A172 (cell line): ENCODE data around the gene INF2. TPM values are rescaled to one million over a fixed set of nuclear protein-coding genes. Genes with fewer than 3 reads are reported as not detected.
"Not testable (repeated sequence)": the region's sequence is repeated elsewhere in the genome, so short reads cannot be mapped to it uniquely, and the experiment has no call there.

Experiments used
- DNase-seq: peaks from one replicate; pipeline ENCODE4 v3.0.0-alpha.2; 2015; ENCODE audit warnings: low spot score
- total RNA-seq: library from RNA; depleted of rRNA; stranded (reverse); fragments of >200 nt; shearing (Covaris generic); gene quantifications from 2 replicates; pipeline ENCODE4 v1.2.3, GENCODE V29; 2014; rRNA removed

The INF2 gene
- 93.1 and 98.0 TPM in 2 replicates for total RNA-seq

GRCh38 chr14:104689109-104689880 is at the start of gene INF2:
Gene INF2 (plus strand): TSS chr14:104689618. CDS start chr14:104701366, 11,748 bp downstream.
- peak; percentile 64 for DNase-seq

- DNase-seq = peak; percentile 42
These were observed 49.4 kb upstream of the INF2 start for GRCh38 chr14:104639885-104640548.

DNA sequence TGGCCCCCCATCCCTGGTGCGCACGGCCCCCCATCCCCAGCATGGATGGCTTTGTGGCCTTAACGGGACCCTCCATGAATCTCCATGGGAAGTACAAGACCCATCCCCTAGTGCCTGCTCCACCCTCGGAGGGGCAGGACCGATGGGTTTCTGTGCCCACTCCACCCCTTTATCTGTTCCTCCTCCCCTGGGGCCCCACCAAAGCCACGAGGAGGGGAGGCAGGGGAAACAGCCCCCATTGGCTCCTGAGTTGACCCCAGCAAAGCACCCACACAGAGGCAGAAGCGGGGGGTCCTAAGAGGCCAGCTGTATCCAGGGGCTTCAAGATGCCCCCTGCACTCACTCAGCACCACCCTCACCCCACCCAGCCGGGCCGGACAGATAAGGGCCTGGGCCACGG is 48.7 kb upstream of the INF2 start:
- DNase-seq = no peak

- DNase-seq = no peak
These were observed 47.5 kb upstream of the INF2 start for GRCh38 chr14:104641753-104642539.

GRCh38 chr14:104642540-104642868 is 46.9 kb upstream of the INF2 start:
- DNase-seq = no peak

GRCh38 chr14:104643306-104643705 is 46.1 kb upstream of the INF2 start:
- no peak for DNase-seq

DNA sequence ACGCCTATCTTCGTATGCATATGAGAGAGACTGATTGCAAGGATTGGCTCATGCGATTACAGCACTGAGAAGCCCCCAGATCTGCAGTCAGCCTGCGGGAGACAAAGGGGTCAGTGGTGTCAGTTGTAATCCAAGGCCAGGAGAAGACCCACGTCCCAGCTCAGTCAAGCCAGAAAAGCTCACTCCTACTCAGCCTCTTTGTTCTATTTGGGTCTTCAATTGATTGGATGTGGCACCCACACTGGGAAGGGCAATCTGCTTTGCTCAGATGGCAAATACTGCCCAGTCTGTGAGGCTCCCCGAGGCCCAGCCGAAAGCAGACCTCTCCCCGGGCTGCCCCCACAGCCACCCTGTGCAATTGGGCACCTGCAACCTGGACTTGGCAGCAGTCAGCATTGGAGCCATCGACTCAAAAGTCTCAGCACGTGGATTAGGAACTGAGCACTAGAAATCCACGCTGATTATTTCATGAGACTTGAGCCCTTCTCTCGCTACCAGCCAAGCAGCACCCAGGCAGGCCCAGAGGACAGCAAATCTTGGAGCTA is 45.3 kb upstream of the INF2 start:
- no peak for DNase-seq

- no peak for DNase-seq
These were observed 44.6 kb upstream of the INF2 start for GRCh38 chr14:104644656-104645378.

DNA sequence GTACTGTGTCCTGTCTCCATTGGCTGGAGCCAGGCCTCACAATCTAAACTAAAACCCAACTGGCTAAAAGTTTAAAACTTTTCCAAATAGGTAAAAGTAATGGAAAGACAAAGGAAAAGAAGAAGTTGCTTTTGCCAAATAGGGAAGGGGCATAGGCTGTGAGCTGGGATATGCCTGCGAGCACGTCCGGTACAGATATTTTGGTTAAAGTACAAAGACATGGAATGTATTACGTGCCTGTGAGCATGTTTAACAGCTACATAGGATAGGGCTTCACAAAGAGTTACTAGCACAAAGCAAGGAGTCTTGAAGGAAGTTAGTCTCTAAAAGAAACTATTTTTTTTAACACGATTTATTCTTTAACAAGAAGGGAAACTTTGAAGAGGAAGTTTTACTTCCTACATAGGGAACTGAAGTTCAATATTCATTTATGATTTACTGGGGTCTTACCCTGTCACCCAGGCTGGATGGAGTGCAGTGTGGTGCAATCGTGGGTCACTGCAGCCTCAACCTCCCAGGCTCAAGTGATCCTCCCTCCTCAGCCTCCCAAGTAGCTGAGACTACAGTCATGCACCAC is 41.9 kb upstream of the INF2 start:
- DNase-seq = no peak

- no peak for DNase-seq
These were observed 39.1 kb upstream of the INF2 start for GRCh38 chr14:104650057-104650980.

- DNase-seq = no peak
These were observed 38.2 kb upstream of the INF2 start for GRCh38 chr14:104650981-104651875.

GRCh38 chr14:104651876-104652260 is 37.5 kb upstream of the INF2 start:
- DNase-seq = no peak

DNA sequence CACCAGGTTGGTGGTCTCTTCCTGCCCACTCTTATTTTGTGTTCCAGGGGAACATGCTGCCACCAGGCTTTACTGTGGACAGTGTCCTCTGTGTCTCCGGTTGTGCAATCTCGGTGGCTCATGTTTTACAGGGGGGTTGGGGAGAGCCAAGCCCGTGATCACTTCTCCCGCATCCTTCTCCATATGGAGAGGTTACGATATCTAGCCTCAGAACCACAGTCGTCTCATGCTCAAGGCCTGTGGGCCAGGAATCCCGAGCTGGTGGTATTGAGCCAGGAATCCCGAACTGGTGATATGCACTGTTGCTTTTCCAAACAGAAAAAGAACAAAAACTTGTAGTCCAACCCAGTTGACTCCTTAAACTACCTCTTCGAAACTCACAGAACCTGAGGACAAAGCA is 37.0 kb upstream of the INF2 start:
- no peak for DNase-seq

DNA sequence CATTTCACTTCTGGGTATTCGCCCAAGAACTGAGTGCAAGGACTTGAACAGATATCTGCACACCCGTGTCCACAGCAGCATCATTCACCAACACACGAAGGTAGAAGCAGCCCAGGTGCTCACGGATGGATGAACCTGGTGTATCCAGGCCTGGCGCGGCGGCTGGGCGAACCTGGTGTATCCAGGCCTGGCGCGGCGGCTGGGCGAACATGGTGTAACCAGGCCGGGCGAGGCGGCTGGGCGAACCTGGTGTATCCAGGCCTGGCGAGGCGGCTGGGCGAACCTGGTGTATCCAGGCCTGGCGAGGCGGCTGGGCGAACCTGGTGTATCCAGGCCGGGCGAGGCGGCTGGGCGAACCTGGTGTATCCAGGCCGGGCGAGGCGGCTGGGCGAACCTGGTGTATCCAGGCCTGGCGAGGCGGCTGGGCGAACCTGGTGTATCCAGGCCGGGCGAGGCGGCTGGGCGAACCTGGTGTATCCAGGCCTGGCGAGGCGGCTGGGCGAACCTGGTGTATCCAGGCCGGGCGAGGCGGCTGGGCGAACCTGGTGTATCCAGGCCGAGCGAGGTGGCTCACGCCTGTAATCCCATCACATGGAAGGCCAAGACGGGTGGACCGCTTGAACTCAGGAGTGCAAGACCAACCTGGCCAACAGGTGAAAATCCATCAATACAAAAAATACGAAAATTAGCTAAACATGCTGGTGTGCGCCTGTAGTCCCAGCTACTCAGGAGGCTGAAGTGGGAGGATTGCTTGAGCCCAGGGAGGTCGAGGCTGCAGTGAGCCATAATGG is 36.1 kb upstream of the INF2 start:
- DNase-seq = not testable (repeated sequence)

DNA sequence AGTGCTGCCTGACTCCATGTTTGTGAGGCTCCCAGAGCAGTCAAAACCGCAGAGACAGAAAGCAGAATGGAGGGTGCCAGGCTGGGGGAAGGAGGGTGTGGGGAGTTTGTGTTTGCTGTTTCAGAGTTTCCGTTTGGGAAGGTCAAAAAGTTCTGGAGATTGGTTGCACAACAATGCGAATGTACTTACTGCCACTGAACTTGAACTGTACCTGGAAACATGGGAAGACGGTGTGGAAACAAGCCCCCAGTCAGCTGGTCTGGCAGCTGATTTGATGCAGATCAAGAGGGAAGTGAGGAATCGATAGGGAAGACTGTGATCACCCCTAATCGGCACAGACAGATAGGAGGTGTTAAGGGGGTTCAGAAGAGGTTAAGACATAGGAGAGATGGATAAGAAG is 35.3 kb upstream of the INF2 start:
- no peak for DNase-seq

GRCh38 chr14:104655128-104655848 is 34.1 kb upstream of the INF2 start:
- no peak for DNase-seq

DNA sequence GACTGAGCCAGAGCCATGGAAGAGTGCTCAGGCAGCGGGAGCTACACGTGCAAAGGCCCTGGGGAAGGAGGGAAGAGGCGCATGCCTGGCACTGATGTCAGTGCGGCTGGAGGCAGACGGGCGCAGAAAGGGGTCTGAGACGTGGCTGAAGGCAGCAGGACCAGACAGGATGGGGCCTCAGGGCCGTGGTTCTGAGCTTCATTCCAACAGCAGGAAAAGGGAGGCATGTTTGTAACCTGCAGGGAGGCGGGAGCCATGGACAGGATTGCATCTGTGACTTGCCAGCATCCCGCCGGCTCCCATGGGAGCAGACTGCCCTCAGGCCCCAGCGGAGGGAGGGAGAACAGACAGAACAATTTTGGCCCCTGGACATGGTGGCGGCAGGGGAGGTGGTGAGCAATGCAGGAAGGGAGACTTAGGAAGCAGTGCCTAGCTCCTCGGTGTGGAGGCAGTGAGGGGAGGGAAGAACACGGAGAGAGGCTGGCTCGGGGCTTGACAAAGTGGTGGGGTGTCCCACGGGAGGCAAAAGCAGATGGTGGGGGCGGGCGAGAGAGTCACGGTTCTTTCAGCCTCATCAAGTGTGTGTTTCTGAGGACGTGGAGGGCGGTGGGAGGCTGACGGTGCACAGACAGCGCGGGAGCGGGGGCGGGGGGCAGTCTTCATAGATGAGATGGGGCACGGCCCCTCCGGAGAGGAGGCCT is 33.3 kb upstream of the INF2 start:
- no peak for DNase-seq
